GM19099 (cell line): ENCODE measurements around the gene B4GALT6.

Source experiments
- POLR2A ChIP-seq: IDR thresholded peaks from 3 replicates; pipeline ENCODE4 v1.6.1; 2011; ENCODE audit warnings: low read depth; ENCODE audit not compliant: insufficient read length; ENCODE audit errors: extremely low read depth

The B4GALT6 gene

DNA sequence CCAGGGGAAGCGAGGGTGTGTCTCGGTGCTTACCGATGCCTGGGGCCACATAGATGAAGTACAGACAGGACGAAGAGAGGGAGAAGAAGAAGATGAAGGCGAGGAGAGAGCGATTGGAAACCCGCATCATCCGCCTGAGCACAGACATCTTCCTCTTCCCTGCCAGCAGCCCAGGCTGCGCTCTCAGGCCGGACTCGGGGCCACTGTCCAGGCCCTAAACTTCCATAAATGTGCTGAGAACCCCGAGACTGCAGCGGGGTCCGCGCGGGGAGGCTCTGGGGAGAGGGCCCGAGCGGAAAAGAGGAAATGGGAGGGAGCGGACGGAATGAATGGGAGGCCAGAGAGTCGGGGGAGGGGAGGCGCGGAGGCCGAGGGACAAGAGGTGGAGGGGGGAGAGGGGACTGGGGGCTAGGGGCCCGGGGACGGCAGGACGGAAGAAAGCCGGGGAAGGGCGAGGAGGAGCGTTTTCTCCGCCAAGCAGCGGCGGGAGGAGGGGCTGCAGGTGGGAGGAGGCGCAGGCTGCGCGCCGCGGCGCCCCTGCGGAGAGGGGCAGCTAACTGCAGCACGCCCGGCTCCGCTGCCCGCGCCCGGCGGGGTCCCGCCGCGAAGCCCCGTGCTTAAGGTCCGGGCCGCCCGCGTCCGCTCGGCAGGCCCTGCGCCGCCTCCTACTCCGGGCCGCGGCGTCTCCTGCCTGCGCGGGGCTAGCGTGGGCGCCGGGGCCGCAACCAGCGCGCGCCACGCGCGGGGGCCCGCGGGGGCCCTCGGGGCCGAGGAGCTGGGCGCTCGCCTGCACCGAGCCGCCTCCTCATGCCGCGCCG is at the start of gene B4GALT6:
Gene B4GALT6, minus strand, starts transcription at position 303 of the 818 bp plus-strand sequence. Its CDS starts 155 bp downstream, at position 148.
- TF ChIP-seq POLR2A = no peak

DNA sequence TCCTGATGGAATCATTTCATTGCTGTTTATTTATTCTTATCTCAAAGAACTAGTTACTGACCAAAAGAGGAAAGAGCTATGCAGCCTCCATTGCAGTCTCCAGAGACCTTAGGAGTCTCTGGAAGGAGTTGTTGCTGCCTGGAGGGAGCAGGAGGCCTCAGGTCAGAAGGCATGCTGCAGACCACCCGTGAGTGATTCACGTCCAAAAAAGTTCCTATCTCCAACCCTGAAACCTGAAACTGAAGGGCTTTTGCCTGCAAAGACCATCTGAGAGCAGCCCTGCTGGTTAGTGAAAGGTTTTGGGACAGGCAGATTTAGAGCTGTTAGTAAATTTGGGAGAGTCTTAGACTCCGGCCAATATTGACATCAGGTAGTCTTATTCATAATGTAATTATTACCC is 47.2 kb upstream of the B4GALT6 start:
- TF ChIP-seq POLR2A = no peak

DNA sequence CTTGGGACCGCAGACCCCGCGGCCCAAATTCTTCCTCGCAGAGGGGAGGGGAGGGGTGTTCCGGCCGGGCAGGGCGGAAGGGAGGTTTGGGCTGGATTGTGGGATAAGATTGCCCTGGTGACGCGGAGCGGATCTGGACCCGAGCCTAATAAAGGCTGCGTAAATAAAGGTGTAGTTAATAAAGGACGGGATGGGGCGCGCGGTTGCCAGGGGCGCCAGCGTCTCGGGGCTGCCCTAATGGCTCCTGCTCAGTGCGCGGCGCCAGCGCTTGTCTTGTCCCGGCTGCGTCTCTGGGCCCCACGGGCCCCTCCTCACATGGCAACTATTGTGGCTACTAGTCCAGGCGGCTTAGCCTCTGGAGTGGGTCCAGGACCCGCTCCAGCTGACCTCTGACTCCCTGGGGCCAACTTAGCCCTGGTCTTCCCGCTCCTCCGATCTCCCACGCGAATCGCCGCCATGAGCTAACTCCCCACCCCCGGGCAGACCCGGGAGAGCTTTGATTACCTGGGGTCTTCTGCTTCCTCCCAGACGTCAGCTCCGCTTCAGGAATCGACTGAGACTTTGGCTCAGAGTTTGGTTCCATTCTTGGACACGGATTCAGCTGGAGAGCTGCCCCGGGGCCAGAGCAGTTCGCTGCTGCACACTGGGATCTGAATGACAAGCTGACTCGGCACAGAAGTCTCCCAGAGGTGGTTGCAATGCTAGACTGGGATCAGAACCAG is 39.8 kb upstream of the B4GALT6 start:
- TF ChIP-seq POLR2A = no peak

- TF ChIP-seq POLR2A = no peak
Measured at GRCh38 chr18:31723639-31723989, 39.2 kb upstream of the B4GALT6 start.

DNA sequence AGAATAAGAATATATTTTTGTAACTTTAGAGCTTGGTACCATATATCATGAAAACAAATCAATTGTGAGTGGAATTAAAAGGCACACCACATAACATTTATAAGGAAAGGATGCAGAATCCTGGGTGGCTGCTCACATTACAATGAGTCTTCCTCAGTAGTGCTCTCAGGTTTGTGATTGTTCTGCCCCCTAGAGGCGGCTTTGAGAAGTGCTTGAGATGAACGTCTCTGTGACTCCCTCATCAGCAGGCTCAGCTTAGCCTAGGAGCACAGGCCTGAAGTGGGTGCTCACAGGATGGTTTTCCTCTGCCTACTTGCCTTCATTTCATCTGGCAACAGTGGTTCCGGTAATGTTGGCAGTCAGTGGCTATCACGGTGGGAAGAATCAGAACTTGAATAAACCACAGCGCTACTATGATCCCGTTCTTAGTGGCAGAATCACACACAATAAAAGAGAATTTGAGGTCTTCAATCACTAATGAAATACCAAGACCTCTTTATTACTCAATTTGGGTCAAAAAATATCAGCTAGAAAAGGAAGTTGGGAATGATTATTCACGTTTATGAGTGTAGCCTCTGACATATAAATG is 38.1 kb upstream of the B4GALT6 start:
- no peak for TF ChIP-seq POLR2A

GRCh38 chr18:31721601-31722000 is 37.2 kb upstream of the B4GALT6 start:
- no peak for TF ChIP-seq POLR2A

- TF ChIP-seq POLR2A = no peak
Measured at GRCh38 chr18:31720867-31721266, 36.5 kb upstream of the B4GALT6 start.

- TF ChIP-seq POLR2A = no peak
Measured at GRCh38 chr18:31719363-31720006, 35.1 kb upstream of the B4GALT6 start.

- no peak for TF ChIP-seq POLR2A
Measured at GRCh38 chr18:31718386-31718785, 34.0 kb upstream of the B4GALT6 start.

- TF ChIP-seq POLR2A = no peak
Measured at GRCh38 chr18:31716362-31716761, 32.0 kb upstream of the B4GALT6 start.

- TF ChIP-seq POLR2A = no peak
Measured at GRCh38 chr18:31711365-31712172, 27.2 kb upstream of the B4GALT6 start.

DNA sequence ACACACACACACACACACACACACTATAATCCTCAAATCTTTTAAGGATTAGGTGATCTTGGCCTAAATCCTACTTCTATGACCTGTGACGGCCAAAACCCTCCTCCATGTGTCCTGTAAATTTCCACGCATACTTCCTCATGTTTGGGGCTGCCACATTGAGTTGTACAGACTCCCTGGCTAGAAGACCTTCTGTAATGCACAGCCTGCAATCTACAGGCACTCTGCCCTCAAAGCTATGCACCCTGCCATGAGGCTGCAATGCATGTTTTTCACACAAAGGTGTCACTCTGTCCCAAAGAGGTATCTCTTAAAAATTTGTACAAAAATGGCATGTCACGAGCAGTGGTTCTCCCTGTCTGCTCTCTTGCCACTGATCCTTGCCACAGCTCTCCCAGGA is 26.4 kb upstream of the B4GALT6 start:
- no peak for TF ChIP-seq POLR2A

DNA sequence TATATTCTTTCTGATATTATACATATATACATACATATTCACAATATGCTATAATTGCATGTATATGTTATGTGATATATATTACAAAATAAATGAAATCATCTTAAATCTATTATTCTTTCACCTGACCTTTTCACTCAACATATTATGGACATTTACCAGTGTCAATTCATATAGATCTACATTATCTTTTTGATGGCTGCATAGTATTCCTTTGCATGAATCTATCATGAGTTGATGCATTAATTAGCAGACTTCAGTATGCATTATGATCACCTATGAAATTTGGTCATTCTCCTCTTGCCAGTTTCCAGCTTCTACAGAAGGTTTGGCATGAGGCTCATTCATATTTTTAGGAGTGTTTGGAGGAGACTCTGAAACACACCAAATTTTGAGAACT is 23.4 kb upstream of the B4GALT6 start:
- TF ChIP-seq POLR2A = no peak

DNA sequence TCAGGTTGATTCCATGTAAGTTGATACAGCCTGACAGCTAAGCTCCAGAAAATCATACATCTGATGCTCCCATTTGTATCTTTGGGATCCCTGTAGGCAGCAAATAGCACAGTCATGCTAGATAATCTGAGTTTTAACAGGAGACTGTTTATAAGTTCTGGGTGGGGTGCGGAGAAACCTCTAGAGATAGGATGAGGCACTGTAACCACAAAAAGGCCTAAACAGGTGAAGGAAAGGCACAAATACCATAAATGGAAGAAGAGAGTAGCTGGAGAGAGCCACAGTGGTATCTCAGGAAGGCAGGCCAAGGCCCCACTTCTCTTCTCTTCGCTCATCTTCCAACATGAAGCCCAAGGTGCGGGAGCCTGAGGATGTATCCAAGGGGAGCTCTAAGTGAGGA is 18.1 kb upstream of the B4GALT6 start:
- no peak for TF ChIP-seq POLR2A

DNA sequence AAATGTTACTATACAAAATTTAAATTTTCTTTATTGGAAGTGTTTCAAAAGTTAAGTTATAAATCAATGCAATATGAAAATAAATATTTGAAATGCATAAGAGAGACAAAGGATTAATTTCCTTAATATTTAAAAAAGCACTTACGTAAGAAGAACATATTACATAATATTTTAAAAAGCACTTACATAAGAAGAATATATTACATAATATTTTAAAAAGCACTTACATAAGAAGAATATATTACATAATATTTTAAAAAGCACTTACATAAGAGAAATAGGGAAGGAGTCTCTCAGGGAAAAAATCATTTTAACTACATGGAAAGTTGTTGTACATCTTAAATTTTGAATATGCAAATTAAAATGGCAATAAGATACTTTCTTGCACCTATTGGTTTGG is 17.4 kb upstream of the B4GALT6 start:
- no peak for TF ChIP-seq POLR2A
